ENCODE results near the gene EEF1AKMT3. TPM values are rescaled to one million over a fixed set of nuclear protein-coding genes. Genes with fewer than 3 reads are reported as not detected.
A peak's percentile ranks its signal among the peaks of the same experiment; 100 is the strongest.

EEF1AKMT3 gene
- total and polyA plus RNA-seq, 2 experiments from 2014 or later: 1.3 to 5.3 TPM

DNA sequence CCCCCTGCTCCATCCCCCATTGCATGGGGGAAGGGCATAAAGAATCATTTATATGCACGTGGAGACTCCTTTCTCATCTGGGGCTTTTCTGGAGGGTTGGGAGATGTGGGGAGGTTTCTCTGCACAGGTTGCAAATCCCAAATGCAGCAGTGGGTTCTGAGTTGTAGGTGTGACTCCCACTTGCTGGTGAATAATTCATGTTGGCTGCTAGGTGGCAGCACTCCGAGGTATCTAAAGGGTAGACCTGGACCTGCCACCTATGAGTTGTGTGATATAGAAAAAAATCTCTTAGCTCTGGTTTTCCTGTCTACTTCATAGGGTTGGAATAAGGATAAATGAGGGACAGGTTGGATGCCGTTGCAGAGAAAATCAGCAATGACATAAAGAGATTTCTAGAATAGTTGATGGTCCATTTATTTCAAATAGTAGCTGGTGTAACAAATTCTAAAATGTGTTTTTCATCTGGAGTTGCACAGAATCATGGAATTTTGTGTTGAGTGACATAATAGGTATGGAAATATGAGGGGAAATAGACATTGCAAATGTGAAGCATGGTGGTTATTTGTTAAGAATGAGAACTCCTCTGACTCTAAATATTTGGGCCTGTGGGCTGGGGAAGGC, 12.9 kb upstream of the EEF1AKMT3 start:
- H3K9me2 ChIP-seq (ENCODE audit: insufficient read depth): no peaks in the 10 kb centered on the region
- Mint-ChIP-seq H3K4me1 (peaks cover 28% of the 10 kb centered on the region), H3K9me3 (no peaks in the 10 kb centered on the region), H3K36me3 (ENCODE audit: low read depth) (no peaks in the 10 kb centered on the region; the same call in 2 of the 3 replicates), H3K27me3 (ENCODE audit: insufficient read depth, low read depth, poor library complexity) (peaks cover 62% of the 10 kb centered on the region), H3K27ac (no peak overlapping the region), H3K4me3 (no peak overlapping the region; the same call in 2 of the 3 replicates)
- no peaks in the 10 kb centered on the region for H3K79me2 ChIP-seq (replicated peaks; ENCODE audit: insufficient read depth)
- peaks cover 90% of the 10 kb centered on the region for H3K27me3 ChIP-seq (ENCODE audit: insufficient read depth)
- H3K27ac ChIP-seq (ENCODE audit: low read depth): no peak overlapping the region
- peaks cover 8% of the 10 kb centered on the region; the same call in 1 of the 2 replicates for H3F3A ChIP-seq (replicated peaks; ENCODE audit: low read depth)
- H4K20me1 ChIP-seq (replicated peaks; ENCODE audit: insufficient read depth): peaks cover 4% of the 10 kb centered on the region; the same call in 1 of the 2 replicates
- peak; percentile 60 for DNase-seq (ENCODE audit: low spot score)
- no peak overlapping the region for H3K4me3 ChIP-seq
- TF ChIP-seq ZNF114 (CRISPR knock-in tag; IDR thresholded peaks at IDR 0.05) (no peak), ZNF331 (CRISPR knock-in tag; IDR thresholded peaks at IDR 0.05; ENCODE audit: low read depth) (no peak), JUNB (IDR thresholded peaks at IDR 0.05; ENCODE audit: unreplicated experiment) (no peak), EZH2 (IDR thresholded peaks at IDR 0.05; ENCODE audit: low read depth, unreplicated experiment) (no peak), NANOG (IDR thresholded peaks at IDR 0.05; ENCODE audit: borderline replicate concordance) (no peak), POLR2AphosphoS5 (IDR thresholded peaks at IDR 0.05; ENCODE audit: low read depth) (no peak), EZH2phosphoT487 (IDR thresholded peaks at IDR 0.05; ENCODE audit: unreplicated experiment) (no peak), CREB1 (CRISPR knock-in tag; IDR thresholded peaks at IDR 0.05; ENCODE audit: low read depth) (no peak), STAT1 (IDR thresholded peaks at IDR 0.05; ENCODE audit: unreplicated experiment) (no peak)
- TF ChIP-seq, protein P1, sequence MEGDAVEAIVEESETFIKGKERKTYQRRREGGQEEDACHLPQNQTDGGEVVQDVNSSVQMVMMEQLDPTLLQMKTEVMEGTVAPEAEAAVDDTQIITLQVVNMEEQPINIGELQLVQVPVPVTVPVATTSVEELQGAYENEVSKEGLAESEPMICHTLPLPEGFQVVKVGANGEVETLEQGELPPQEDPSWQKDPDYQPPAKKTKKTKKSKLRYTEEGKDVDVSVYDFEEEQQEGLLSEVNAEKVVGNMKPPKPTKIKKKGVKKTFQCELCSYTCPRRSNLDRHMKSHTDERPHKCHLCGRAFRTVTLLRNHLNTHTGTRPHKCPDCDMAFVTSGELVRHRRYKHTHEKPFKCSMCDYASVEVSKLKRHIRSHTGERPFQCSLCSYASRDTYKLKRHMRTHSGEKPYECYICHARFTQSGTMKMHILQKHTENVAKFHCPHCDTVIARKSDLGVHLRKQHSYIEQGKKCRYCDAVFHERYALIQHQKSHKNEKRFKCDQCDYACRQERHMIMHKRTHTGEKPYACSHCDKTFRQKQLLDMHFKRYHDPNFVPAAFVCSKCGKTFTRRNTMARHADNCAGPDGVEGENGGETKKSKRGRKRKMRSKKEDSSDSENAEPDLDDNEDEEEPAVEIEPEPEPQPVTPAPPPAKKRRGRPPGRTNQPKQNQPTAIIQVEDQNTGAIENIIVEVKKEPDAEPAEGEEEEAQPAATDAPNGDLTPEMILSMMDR (conservative IDR thresholded peaks at IDR 0.05; ENCODE audit: low read depth in 2 of 2): peak; percentile 61 to 71
- TF ChIP-seq, protein P2, sequence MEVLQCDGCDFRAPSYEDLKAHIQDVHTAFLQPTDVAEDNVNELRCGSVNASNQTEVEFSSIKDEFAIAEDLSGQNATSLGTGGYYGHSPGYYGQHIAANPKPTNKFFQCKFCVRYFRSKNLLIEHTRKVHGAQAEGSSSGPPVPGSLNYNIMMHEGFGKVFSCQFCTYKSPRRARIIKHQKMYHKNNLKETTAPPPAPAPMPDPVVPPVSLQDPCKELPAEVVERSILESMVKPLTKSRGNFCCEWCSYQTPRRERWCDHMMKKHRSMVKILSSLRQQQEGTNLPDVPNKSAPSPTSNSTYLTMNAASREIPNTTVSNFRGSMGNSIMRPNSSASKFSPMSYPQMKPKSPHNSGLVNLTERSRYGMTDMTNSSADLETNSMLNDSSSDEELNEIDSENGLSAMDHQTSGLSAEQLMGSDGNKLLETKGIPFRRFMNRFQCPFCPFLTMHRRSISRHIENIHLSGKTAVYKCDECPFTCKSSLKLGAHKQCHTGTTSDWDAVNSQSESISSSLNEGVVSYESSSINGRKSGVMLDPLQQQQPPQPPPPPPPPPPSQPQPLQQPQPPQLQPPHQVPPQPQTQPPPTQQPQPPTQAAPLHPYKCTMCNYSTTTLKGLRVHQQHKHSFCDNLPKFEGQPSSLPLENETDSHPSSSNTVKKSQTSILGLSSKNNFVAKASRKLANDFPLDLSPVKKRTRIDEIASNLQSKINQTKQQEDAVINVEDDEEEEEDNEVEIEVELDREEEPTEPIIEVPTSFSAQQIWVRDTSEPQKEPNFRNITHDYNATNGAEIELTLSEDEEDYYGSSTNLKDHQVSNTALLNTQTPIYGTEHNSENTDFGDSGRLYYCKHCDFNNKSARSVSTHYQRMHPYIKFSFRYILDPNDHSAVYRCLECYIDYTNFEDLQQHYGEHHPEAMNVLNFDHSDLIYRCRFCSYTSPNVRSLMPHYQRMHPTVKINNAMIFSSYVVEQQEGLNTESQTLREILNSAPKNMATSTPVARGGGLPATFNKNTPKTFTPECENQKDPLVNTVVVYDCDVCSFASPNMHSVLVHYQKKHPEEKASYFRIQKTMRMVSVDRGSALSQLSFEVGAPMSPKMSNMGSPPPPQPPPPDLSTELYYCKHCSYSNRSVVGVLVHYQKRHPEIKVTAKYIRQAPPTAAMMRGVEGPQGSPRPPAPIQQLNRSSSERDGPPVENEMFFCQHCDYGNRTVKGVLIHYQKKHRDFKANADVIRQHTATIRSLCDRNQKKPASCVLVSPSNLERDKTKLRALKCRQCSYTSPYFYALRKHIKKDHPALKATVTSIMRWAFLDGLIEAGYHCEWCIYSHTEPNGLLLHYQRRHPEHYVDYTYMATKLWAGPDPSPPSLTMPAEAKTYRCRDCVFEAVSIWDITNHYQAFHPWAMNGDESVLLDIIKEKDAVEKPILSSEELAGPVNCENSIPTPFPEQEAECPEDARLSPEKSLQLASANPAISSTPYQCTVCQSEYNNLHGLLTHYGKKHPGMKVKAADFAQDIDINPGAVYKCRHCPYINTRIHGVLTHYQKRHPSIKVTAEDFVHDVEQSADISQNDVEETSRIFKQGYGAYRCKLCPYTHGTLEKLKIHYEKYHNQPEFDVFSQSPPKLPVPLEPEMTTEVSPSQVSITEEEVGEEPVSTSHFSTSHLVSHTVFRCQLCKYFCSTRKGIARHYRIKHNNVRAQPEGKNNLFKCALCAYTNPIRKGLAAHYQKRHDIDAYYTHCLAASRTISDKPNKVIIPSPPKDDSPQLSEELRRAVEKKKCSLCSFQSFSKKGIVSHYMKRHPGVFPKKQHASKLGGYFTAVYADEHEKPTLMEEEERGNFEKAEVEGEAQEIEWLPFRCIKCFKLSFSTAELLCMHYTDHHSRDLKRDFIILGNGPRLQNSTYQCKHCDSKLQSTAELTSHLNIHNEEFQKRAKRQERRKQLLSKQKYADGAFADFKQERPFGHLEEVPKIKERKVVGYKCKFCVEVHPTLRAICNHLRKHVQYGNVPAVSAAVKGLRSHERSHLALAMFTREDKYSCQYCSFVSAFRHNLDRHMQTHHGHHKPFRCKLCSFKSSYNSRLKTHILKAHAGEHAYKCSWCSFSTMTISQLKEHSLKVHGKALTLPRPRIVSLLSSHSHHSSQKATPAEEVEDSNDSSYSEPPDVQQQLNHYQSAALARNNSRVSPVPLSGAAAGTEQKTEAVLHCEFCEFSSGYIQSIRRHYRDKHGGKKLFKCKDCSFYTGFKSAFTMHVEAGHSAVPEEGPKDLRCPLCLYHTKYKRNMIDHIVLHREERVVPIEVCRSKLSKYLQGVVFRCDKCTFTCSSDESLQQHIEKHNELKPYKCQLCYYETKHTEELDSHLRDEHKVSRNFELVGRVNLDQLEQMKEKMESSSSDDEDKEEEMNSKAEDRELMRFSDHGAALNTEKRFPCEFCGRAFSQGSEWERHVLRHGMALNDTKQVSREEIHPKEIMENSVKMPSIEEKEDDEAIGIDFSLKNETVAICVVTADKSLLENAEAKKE (CRISPR knock-in tag; IDR thresholded peaks at IDR 0.05): no peak
- TF ChIP-seq, protein P3, sequence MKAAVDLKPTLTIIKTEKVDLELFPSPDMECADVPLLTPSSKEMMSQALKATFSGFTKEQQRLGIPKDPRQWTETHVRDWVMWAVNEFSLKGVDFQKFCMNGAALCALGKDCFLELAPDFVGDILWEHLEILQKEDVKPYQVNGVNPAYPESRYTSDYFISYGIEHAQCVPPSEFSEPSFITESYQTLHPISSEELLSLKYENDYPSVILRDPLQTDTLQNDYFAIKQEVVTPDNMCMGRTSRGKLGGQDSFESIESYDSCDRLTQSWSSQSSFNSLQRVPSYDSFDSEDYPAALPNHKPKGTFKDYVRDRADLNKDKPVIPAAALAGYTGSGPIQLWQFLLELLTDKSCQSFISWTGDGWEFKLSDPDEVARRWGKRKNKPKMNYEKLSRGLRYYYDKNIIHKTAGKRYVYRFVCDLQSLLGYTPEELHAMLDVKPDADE (IDR thresholded peaks at IDR 0.05): no peak
- TF ChIP-seq, protein P4, sequence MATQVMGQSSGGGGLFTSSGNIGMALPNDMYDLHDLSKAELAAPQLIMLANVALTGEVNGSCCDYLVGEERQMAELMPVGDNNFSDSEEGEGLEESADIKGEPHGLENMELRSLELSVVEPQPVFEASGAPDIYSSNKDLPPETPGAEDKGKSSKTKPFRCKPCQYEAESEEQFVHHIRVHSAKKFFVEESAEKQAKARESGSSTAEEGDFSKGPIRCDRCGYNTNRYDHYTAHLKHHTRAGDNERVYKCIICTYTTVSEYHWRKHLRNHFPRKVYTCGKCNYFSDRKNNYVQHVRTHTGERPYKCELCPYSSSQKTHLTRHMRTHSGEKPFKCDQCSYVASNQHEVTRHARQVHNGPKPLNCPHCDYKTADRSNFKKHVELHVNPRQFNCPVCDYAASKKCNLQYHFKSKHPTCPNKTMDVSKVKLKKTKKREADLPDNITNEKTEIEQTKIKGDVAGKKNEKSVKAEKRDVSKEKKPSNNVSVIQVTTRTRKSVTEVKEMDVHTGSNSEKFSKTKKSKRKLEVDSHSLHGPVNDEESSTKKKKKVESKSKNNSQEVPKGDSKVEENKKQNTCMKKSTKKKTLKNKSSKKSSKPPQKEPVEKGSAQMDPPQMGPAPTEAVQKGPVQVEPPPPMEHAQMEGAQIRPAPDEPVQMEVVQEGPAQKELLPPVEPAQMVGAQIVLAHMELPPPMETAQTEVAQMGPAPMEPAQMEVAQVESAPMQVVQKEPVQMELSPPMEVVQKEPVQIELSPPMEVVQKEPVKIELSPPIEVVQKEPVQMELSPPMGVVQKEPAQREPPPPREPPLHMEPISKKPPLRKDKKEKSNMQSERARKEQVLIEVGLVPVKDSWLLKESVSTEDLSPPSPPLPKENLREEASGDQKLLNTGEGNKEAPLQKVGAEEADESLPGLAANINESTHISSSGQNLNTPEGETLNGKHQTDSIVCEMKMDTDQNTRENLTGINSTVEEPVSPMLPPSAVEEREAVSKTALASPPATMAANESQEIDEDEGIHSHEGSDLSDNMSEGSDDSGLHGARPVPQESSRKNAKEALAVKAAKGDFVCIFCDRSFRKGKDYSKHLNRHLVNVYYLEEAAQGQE (IDR thresholded peaks at IDR 0.05; ENCODE audit: unreplicated experiment): peak; percentile 45
- no peaks in the 10 kb centered on the region for H3K36me3 ChIP-seq (ENCODE audit: insufficient read depth)
- no peak overlapping the region for H3K4me2 ChIP-seq
- H3K4me1 ChIP-seq (ENCODE audit: insufficient read depth): peaks cover 19% of the 10 kb centered on the region
- peak; percentile 11 for ATAC-seq
- no peak overlapping the region for H2AFZ ChIP-seq
